Nephron progenitor cell (in vitro differentiated cells): ENCODE data around the gene MYH6.

ENCODE experiments used
- DNase-seq: peaks from one replicate; pipeline ENCODE4 v3.0.0; 2021
- H3K27ac Mint-ChIP-seq: 2 replicates; pipeline ENCODE4 v1.8.0; 2021; ENCODE audit warnings: mild to moderate bottlenecking, moderate library complexity, mixed read lengths
- H3K27me3 Mint-ChIP-seq: 2 replicates; pipeline ENCODE4 v1.8.0; 2021; ENCODE audit warnings: mild to moderate bottlenecking, low read depth, mixed read lengths; ENCODE audit not compliant: poor library complexity
- H3K36me3 Mint-ChIP-seq: 2 replicates; pipeline ENCODE4 v1.8.0; 2021; ENCODE audit warnings: low read depth, mixed read lengths
- H3K4me1 Mint-ChIP-seq: 2 replicates; pipeline ENCODE4 v1.8.0; 2021; ENCODE audit warnings: mixed read lengths
- H3K4me3 Mint-ChIP-seq: 2 replicates; pipeline ENCODE4 v1.8.0; 2021; ENCODE audit warnings: mild to moderate bottlenecking, moderate library complexity, mixed read lengths
- H3K9me3 Mint-ChIP-seq: 2 replicates; pipeline ENCODE4 v1.8.0; 2021; ENCODE audit warnings: mild to moderate bottlenecking, moderate library complexity, mixed read lengths
- CTCF ChIP-seq: fragments of 200-600 bp; sonication (generic); IDR thresholded peaks from 2 replicates; pipeline ENCODE4 v1.5.0; 2021; ENCODE audit warnings: antibody characterized with exemption

The MYH6 gene

GRCh38 chr14:23416801-23417200, 8.7 kb upstream of the MYH6 start:
- no peaks in the 10 kb centered on the region for H3K9me3 Mint-ChIP-seq
- peaks cover 9% of the 10 kb centered on the region for H3K4me1 Mint-ChIP-seq
- no peak overlapping the region for H3K27ac Mint-ChIP-seq
- no peak overlapping the region for H3K4me3 Mint-ChIP-seq
- H3K36me3 Mint-ChIP-seq = no peaks in the 10 kb centered on the region
- no peak for DNase-seq
- no peak for TF ChIP-seq CTCF
- H3K27me3 Mint-ChIP-seq = peaks cover 23% of the 10 kb centered on the region

- no peaks in the 10 kb centered on the region for H3K36me3 Mint-ChIP-seq
- no peak overlapping the region for H3K27ac Mint-ChIP-seq
- no peak for TF ChIP-seq CTCF
- H3K27me3 Mint-ChIP-seq = peaks cover 19% of the 10 kb centered on the region
- no peak for DNase-seq
- H3K9me3 Mint-ChIP-seq = no peaks in the 10 kb centered on the region
- H3K4me3 Mint-ChIP-seq = no peak overlapping the region
- peaks cover 13% of the 10 kb centered on the region for H3K4me1 Mint-ChIP-seq
Measured at GRCh38 chr14:23415821-23416778, 8.0 kb upstream of the MYH6 start.

DNA sequence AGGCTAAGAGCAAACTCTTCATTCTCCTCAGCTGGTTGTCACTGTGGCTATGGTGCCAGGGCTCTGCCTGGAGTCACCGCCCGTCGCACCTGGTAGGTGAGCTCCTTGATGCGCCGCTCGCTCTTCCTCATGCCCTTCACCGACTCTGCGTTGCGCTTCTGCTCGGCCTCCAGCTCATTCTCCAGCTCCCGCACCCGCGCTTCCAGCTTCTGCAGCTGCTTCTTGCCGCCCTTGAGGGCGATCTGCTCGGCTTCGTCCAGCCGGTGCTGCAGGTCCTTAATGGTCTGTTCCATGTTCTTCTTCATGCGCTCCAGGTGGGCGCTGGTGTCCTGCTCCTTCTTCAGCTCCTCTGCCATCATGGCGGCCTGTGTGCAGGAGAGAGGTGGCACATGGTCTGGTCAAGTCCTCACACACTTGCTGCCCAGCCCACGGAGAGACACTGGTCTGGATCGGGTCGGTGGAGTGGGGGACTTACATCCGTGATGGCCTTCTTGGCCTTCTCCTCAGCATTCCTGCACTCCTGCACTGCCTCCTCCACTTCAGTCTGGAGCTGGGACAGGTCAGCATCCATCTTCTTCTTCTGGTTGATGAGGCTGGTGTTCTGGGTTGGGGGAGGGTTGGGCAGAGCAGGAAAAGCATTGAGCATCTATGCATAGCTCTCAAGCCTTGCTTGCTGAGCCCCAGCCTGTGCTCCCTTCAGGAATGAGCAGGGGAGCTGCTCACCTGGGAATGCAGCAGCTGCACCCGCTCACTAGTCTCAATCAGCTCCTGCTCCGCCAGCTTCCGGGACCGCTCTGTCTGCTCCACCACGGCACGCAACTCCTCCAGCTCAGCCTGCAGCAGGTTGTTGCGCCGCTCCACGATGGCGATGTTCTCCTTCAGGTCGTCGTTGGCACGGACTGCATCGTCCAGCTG, 7.1 kb upstream of the MYH6 start:
- H3K4me1 Mint-ChIP-seq = peaks cover 21% of the 10 kb centered on the region
- H3K27ac Mint-ChIP-seq = no peak overlapping the region
- H3K27me3 Mint-ChIP-seq = peaks cover 17% of the 10 kb centered on the region
- no peak for DNase-seq
- H3K4me3 Mint-ChIP-seq = no peak overlapping the region
- TF ChIP-seq CTCF = no peak
- H3K36me3 Mint-ChIP-seq = no peaks in the 10 kb centered on the region
- H3K9me3 Mint-ChIP-seq = no peaks in the 10 kb centered on the region

DNA sequence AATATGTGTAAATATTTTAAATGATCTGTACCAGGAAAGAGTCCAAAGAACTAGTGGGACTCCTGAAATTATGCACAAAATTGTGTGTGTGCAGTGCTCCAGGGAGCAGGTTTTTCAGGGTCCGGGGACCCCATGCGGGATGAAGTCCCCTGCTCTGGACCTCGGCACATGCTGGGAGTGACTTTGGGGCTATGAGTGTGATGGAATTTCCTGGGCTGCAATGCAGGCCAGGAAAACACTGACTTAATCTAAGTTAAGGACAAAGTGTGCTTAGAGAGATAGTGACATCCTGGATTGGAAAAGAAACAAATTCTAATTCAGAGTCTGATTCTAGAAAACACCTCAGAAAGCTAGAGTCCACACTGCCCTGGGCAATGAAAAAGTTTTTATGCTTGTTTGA, 6.2 kb upstream of the MYH6 start:
- TF ChIP-seq CTCF = no peak
- no peak overlapping the region for H3K27ac Mint-ChIP-seq
- H3K36me3 Mint-ChIP-seq = no peaks in the 10 kb centered on the region
- no peak for DNase-seq
- peaks cover 9% of the 10 kb centered on the region for H3K27me3 Mint-ChIP-seq
- H3K4me1 Mint-ChIP-seq = peaks cover 23% of the 10 kb centered on the region
- H3K9me3 Mint-ChIP-seq = no peaks in the 10 kb centered on the region
- H3K4me3 Mint-ChIP-seq = no peak overlapping the region

GRCh38 chr14:23413681-23414080, 5.6 kb upstream of the MYH6 start:
- H3K36me3 Mint-ChIP-seq = no peaks in the 10 kb centered on the region
- no peak for TF ChIP-seq CTCF
- no peak overlapping the region for H3K27ac Mint-ChIP-seq
- DNase-seq = no peak
- H3K4me3 Mint-ChIP-seq = no peak overlapping the region
- H3K4me1 Mint-ChIP-seq = peaks cover 27% of the 10 kb centered on the region
- H3K27me3 Mint-ChIP-seq = peaks cover 6% of the 10 kb centered on the region
- no peaks in the 10 kb centered on the region for H3K9me3 Mint-ChIP-seq
